Ascending aorta (tissue), 2 donors: ENCODE results near the gene NAV2. TPM values are rescaled to one million over a fixed set of nuclear protein-coding genes. Genes with fewer than 3 reads are reported as not detected.
A peak's percentile ranks its signal among the peaks of the same experiment; 100 is the strongest.

Experiments used
- DNase-seq, 2 donors: peaks; one replicate each; pipeline ENCODE4 v3.0.0-alpha.2; 2019; ENCODE audit warnings: low spot score in 2 of 2
- H3K27ac ChIP-seq, 2 donors: fragments of 200-600 bp; sonication (generic); one replicate each; pipeline ENCODE4 v1.5.1; 2016 to 2017; ENCODE audit warnings: mild to moderate bottlenecking in 1 of 2
- H3K27me3 ChIP-seq: fragments of 200-600 bp; sonication (generic); one replicate; pipeline ENCODE4 v1.5.1; 2017
- H3K36me3 ChIP-seq, 2 donors: fragments of 200-600 bp; sonication (generic); one replicate each; pipeline ENCODE4 v1.5.1; 2016
- H3K4me1 ChIP-seq, 2 donors: fragments of 200-600 bp; sonication (generic); one replicate each; pipeline ENCODE4 v1.5.1; 2016 to 2017; ENCODE audit warnings: mild to moderate bottlenecking in 1 of 2
- H3K4me3 ChIP-seq, 2 donors: fragments of 200-600 bp; sonication (generic); one replicate each; pipeline ENCODE4 v1.5.1; 2016 to 2017; ENCODE audit warnings: mild to moderate bottlenecking in 1 of 2
- H3K9me3 ChIP-seq, 2 donors: fragments of 200-600 bp; sonication (generic); one replicate each; pipeline ENCODE4 v1.5.1; 2016
- CTCF ChIP-seq, 3 experiments: fragments of 200-600 bp in 2 of 3; fragments of 450-650 bp in 1 of 3; sonication (generic) in 2 of 3; IDR thresholded peaks; one replicate each; pipeline ENCODE4 v1.5.1; 2016 to 2019; ENCODE audit warnings: antibody characterized with exemption in 3 of 3, mild to moderate bottlenecking in 1 of 3, moderate library complexity in 1 of 3
- intact Hi-C: fragments of 100-400 bp; cut with DNase I; formaldehyde crosslinking; loops from one replicate; pipeline ENCODE4 v1.15.1; 2023
- total RNA-seq: library from RNA; depleted of rRNA; stranded (reverse); fragments of >200 nt; gene quantifications from one replicate; pipeline ENCODE4 v1.1.0, GENCODE V29; 2016

NAV2 gene
- total RNA-seq, 1 donor from 2014 or later, result 62.6 TPM

DNA sequence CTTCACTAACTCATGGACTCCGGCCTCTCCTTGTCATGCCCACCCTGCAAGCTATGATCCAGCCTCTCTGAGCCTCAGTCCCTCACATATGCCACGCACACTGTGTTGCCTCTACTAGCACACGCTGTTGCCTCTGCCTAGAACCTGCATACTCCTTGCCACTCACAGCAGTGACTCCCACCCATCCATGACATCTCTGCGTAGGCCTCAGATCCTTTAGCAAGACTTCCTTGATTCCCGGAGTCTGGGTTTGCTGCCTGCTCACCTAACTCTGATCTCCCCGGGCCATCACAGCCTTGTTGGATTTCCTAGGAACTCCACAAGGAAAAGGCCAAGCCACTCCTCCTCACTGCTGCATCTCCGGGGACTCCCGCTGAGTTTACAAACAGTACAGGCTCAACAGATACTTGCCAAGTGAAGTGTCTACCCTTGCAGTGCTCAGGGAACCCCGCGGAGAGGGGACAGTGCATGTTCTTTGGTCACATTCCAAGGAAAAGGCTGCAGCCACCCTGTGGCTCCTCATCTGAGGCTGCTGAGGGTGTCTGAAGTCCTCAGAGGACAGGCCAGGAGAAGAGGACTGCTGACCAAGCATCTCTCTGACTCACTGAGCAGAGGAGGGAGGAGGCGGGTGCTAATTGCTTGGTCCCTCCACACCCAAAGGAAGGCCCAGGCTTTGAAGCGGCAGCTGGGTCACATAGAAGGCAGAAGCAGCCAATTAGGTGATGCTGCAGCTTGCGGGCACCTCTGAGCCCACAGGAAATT is 42.4 kb upstream of the NAV2 start:
- Histone ChIP-seq H3K4me3 (no peak overlapping the region), H3K27me3 (no peaks in the 10 kb centered on the region), H3K27ac (peak overlapping the region; percentile 25 to 26), H3K4me1 (peaks cover 6 to 44% of the 10 kb centered on the region in 2 donors), H3K9me3 (no peaks in the 10 kb centered on the region), H3K36me3 (no peaks in the 10 kb centered on the region)
- TF ChIP-seq CTCF (IDR thresholded peaks at IDR 0.05), result no peak
- intact Hi-C loops, result loop anchor here (5.0 kb wide), 1 partner anchor 38 kb away; no protein-coding TSS in a partner anchor
- DNase-seq, result peak in 1 of 2 donors; percentile 65

GRCh38 chr11:19672586-19673206 is 39.9 kb upstream of the NAV2 start:
- Histone ChIP-seq H3K27me3 (no peaks in the 10 kb centered on the region), H3K36me3 (no peaks in the 10 kb centered on the region), H3K9me3 (no peaks in the 10 kb centered on the region), H3K4me1 (peaks cover 9 to 55% of the 10 kb centered on the region in 2 donors), H3K4me3 (no peak overlapping the region), H3K27ac (peak overlapping the region; percentile 89 to 91)
- intact Hi-C loops, result loop anchor here (5.0 kb wide), 1 partner anchor 40 kb away; no protein-coding TSS in a partner anchor
- peak in 1 of 2 donors; percentile 35 for DNase-seq
- TF ChIP-seq CTCF (IDR thresholded peaks at IDR 0.05), result no peak

- H3K4me1 ChIP-seq, result peaks cover 9 to 58% of the 10 kb centered on the region in 2 donors
- H3K27ac ChIP-seq, result peak overlapping the region; percentile 89 to 91
- H3K36me3 ChIP-seq, result no peaks in the 10 kb centered on the region
- TF ChIP-seq CTCF (IDR thresholded peaks at IDR 0.05), result no peak
- no peaks in the 10 kb centered on the region for H3K27me3 ChIP-seq
- H3K4me3 ChIP-seq, result no peak overlapping the region
- H3K9me3 ChIP-seq, result no peaks in the 10 kb centered on the region
- intact Hi-C loops, result loop anchor here (5.0 kb wide), 1 partner anchor 42 kb away; no protein-coding TSS in a partner anchor
- DNase-seq, result peak; percentile 76 to 95
Observed at GRCh38 chr11:19673924-19674729, 38.5 kb upstream of the NAV2 start.

DNA sequence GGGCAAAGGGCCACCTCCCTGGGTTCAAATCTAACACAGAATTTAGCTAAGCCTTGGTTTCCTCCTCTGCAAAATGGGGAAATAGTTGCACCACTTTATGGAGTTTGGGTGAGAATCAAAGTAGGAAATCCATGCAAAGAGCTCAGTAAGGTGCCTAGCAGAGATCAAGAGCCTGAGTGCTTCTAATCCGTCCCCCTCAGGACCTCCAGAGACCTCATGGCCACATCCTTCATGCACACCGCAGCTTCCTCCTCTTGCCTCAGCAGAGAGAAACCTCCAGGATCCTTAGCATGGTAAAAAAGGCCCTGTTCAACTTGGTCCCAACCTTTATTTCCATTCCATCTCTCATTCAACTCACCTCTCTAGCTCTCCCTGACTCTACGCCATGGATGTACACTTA is 37.8 kb upstream of the NAV2 start:
- Histone ChIP-seq H3K4me1 (peaks cover 9 to 62% of the 10 kb centered on the region in 2 donors), H3K36me3 (no peaks in the 10 kb centered on the region), H3K4me3 (no peak overlapping the region), H3K27me3 (no peaks in the 10 kb centered on the region), H3K27ac (peak overlapping the region; percentile 89 to 91), H3K9me3 (no peaks in the 10 kb centered on the region)
- intact Hi-C loops, result loop anchor here (5.0 kb wide), 1 partner anchor 43 kb away; no protein-coding TSS in a partner anchor
- no peak for DNase-seq
- no peak for TF ChIP-seq CTCF (IDR thresholded peaks at IDR 0.05)

DNA sequence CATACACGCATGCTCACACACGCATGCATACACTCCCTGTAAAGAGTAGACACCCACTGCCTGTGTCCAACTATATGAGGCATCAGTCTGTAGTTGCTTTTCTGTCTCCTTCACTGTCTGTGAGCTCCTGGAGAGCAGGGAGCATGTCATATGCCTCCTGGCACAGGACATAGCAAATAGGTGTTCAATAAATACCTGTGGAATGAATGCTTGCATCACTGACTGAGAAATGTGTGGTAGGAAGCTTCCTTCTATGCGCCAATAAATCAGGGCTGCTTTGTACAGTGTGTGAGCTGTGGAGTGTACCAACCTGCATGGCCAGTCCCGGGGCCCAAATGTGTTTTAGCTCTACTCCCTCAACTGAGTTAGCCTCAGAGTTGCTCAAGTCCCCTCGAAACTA is 37.2 kb upstream of the NAV2 start:
- TF ChIP-seq CTCF (IDR thresholded peaks at IDR 0.05), result no peak
- no peaks in the 10 kb centered on the region for H3K36me3 ChIP-seq
- H3K27ac ChIP-seq, result peak overlapping the region; percentile 89 to 91
- H3K4me3 ChIP-seq, result no peak overlapping the region
- H3K27me3 ChIP-seq, result no peaks in the 10 kb centered on the region
- DNase-seq, result no peak
- intact Hi-C loops, result no loop called here
- H3K4me1 ChIP-seq, result peaks cover 9 to 60% of the 10 kb centered on the region in 2 donors
- H3K9me3 ChIP-seq, result no peaks in the 10 kb centered on the region
